Heart left ventricle (tissue), 13 donors: ENCODE results near the gene DMRTB1.

Experiments
- CTCF ChIP-seq, 12 donors: fragments of 200-600 bp; sonication (generic) in 4 of 12; IDR thresholded peaks; one replicate each; pipeline versions ENCODE4 v1.5.0 to v1.8.0; 2018 to 2022; ENCODE audit warnings: antibody characterized with exemption in 12 of 12, mild to moderate bottlenecking in 5 of 12
- POLR2A ChIP-seq, 2 donors: fragments of 450-650 bp; IDR thresholded peaks; one replicate each; pipeline ENCODE4 v1.6.1; 2017; ENCODE audit warnings: antibody characterized with exemption in 2 of 2, mild to moderate bottlenecking in 2 of 2, moderate library complexity in 2 of 2
- donor health status: ischemic (EF 13 %, LVEDD 7.1; RV severe dilation, severe dysfunction).
- donor health status: DM: no; HTN: yes; CAD: no.
- donor health status: DM: no; HTN: no; CAD: no.
- donor health status: ischemic (EF 25% LVEDD 6.9; RV normal size, moderate dysfunction).
- donor health status: ischemic (EF 25% LVEDD 5.7; RV mildly dilated, moderate dysfunction).
- donor health status: ischemic (EF 35%, LVEDD 5.7; RV mildly dilated, moderate dysfunction).
- donor health status: nonischemic (EF 11% LVEDD 7.7; RV severe dilation, severe dysfunction).
- donor health status: DM: yes; HTN: yes; CAD: no.
- donor health status: PGD.
- donor health status: ischemic (EF 29% LVEDD 5.4; RV normal size, mild dysfunction).
- donor health status: nonischemic (EF 23%, LVEDD 6.1; RV moderate dilation, normal function).

DNA sequence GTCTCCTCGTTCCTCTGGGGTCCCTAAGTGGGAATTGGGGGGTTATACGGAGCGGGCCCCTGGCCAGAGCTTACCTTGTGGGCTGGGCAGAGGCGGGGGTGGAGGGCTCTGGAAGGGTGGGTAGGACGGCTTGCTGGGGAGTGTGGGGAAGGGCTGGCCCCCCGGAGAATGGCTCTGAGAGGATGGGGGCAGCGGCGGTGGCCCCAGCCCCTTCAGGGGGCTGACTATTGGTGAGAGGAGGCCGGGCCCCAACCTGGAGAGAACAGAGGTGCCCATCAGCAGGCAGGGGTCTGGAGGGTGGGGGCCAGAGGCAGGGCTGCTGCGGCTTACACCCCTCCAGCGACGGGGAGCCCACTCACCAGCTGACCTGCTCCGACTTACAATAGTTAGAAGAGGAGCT, 50.6 kb downstream of the DMRTB1 start:
- TF ChIP-seq CTCF (IDR thresholded peaks at IDR 0.05) (no peak), POLR2A (IDR thresholded peaks at IDR 0.05) (no peak)
